Aorta (tissue), 5 donors: ENCODE measurements around the gene PTPN12. TPM values are rescaled to one million over a fixed set of nuclear protein-coding genes. Genes with fewer than 3 reads are reported as not detected.
A peak's percentile ranks its signal among the peaks of the same experiment; 100 is the strongest.
"Not testable (repeated sequence)": the region's sequence is repeated elsewhere in the genome, so short reads cannot be mapped to it uniquely, and the experiment has no call there.

ENCODE experiments used
- ATAC-seq: fragments of 200-7000 bp; cut with Tn5 transposase; one replicate; pipeline ENCODE4 v1.9.1; 2022; ENCODE audit warnings: moderate library complexity; ENCODE audit not compliant: low FRiP score
- DNase-seq, 2 donors: peaks; one replicate each; pipeline ENCODE4 v3.0.0-alpha.2; 2020
- H3K27ac ChIP-seq, 2 donors: one replicate each; pipeline ENCODE4 v1.5.1; 2013; ENCODE audit warnings: low read length in 2 of 2, mild to moderate bottlenecking in 2 of 2, moderate library complexity in 2 of 2, control low read depth in 1 of 2, inconsistent platforms in 1 of 2, low read depth in 1 of 2
- H3K27me3 ChIP-seq, 2 donors: one replicate each; pipeline ENCODE4 v1.6.1; 2013; ENCODE audit warnings: control low read depth in 1 of 2, low read length in 1 of 2, mild to moderate bottlenecking in 1 of 2, moderate library complexity in 1 of 2; ENCODE audit not compliant: insufficient read depth in 2 of 2, control insufficient read depth in 1 of 2
- H3K36me3 ChIP-seq, 2 donors: one replicate each; pipeline ENCODE4 v1.6.1; 2013; ENCODE audit warnings: control low read depth in 1 of 2, low read length in 1 of 2, mild to moderate bottlenecking in 1 of 2; ENCODE audit not compliant: insufficient read depth in 2 of 2, control insufficient read depth in 1 of 2
- H3K4me1 ChIP-seq, 2 donors: one replicate each; pipeline ENCODE4 v1.6.1; 2013; ENCODE audit warnings: low read length in 2 of 2, control low read depth in 1 of 2, mild to moderate bottlenecking in 1 of 2, moderate library complexity in 1 of 2; ENCODE audit not compliant: insufficient read depth in 2 of 2, control insufficient read depth in 1 of 2
- H3K4me3 ChIP-seq, 2 donors: one replicate each; pipeline ENCODE4 v1.5.1; 2013; ENCODE audit warnings: low read length in 2 of 2, control low read depth in 1 of 2, mild to moderate bottlenecking in 1 of 2
- H3K9me3 ChIP-seq: one replicate; pipeline ENCODE4 v1.6.1; 2013; ENCODE audit warnings: mild to moderate bottlenecking, low read length; ENCODE audit not compliant: control insufficient read depth
- WGBS, 2 donors: extraction: QIAGEN DNeasy Blood & Tissue Kit; methylation state at CpG; one replicate each; pipeline ENCODE4 v1.1.7; 2013; 5-methylcytosine and 5-hydroxymethylcytosine counted together
- intact Hi-C, 2 donors: fragments of 100-400 bp; cut with DNase I; formaldehyde crosslinking; loops; one replicate each; pipeline versions ENCODE4 v1.14.2 to v1.15.0; 2022
- polyA plus RNA-seq, 2 donors: library from polyadenylated mRNA; stranded (reverse); fragments of 200-250 nt; gene quantifications; one replicate each; pipeline ENCODE4 v1.2.3, GENCODE V29; 2013
- total RNA-seq, 2 donors: library from RNA; stranded (reverse); fragmentation: NEBNext Ultra II Directional; extraction: Animal tissue kit (Norgen Biotek cat#: 25700); gene quantifications; one replicate each; pipeline ENCODE4 v1.2.1, GENCODE V29; 2021
- donor health status: healthy with polysubstance abuse.
- donor health status: Bipolar disorder and iron deficiency.
- donor health status: DM: no; HTN: no; CAD: no.
- donor health status: DM: no; HTN: no; CAD: no.
- donor health status: DM: yes; HTN: yes; CAD: no.

Gene PTPN12
- total and polyA plus RNA-seq, 4 donors, result 54.0 to 128 (median 78.5) TPM

DNA sequence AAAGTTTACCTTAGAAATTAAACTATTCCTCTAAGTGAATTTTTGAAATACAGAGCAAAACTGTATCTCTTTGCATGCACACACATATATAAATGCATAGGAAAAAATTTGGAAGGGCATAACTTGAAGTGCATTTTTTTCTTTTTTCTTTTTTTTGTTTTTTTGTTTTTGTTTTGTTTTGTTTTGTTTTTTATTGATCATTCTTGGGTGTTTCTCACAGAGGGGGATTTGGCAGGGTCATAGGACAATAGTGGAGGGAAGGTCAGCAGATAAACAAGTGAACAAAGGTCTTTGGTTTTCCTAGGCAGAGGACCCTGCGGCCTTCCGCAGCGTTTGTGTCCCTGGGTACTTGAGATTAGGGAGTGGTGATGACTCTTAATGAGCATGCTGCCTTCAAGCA, 4.4 kb upstream of the PTPN12 start:
- intact Hi-C loops, H3K4me3 ChIP-seq, H3K27me3 ChIP-seq, H3K4me1 ChIP-seq, H3K36me3 ChIP-seq, ATAC-seq, H3K27ac ChIP-seq, DNase-seq, H3K9me3 ChIP-seq: not testable (repeated sequence)
- WGBS, 2 donors, result no CpG with 5 or more reads among the region's 3 CpGs

GRCh38 chr7:77534046-77534445, 3.0 kb upstream of the PTPN12 start:
- H3K9me3 ChIP-seq, H3K4me1 ChIP-seq, DNase-seq, ATAC-seq, H3K36me3 ChIP-seq, H3K4me3 ChIP-seq, H3K27ac ChIP-seq, H3K27me3 ChIP-seq, intact Hi-C loops: not testable (repeated sequence)
- 97 to 98% methylated on average over 10 to 28 of the region's 31 CpGs for WGBS, 2 donors

GRCh38 chr7:77536017-77536412, 1.1 kb upstream of the PTPN12 start:
- Histone ChIP-seq H3K27ac (peak overlapping the region in 1 of 2 donors; percentile 46), H3K9me3 (no peaks in the 10 kb centered on the region), H3K4me1 (no peaks in the 10 kb centered on the region), H3K27me3 (no peaks in the 10 kb centered on the region), H3K36me3 (no peaks in the 10 kb centered on the region), H3K4me3 (peak overlapping the region; percentile 56 to 59)
- intact Hi-C loops, result no loop called here
- no peak for DNase-seq
- 32 to 35% methylated on average over 9 of the region's 9 CpGs for WGBS, 2 donors
- no peak for ATAC-seq

DNA sequence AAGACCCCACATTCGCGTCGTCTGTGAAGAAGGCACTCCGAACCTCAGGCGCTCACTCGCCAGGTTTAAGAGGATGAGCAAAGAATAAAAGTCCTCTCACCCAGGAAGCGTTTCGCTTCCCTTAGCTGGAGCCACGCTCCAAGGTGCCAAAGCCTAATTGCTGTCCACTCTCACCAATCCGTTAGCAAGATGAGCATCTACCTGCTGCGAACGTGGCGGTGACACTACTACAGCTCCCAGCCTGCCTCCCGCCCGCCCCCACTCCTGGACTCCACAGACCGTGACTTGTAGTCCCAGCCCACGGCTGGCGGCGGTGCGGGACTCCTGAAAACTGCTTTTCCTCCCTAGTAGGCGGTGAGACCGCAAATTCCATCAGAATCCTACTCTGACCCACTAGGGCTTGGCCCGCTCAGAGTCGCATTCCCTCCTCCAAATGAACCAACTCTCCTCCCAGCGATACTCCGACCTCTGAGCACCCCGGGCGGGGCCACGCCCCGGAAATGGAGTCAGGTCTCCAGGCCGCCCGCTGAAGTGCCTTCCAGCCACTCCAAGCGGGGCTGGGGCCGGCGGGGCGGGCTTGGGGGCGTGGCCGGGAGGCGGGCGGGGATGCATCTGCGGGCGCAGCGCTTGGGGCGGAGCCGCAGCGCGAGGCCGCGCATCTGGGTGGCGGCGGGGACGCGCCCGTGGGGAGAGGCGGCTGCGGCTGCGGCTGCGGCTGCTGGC, 521 bp upstream of the PTPN12 start:
- Histone ChIP-seq H3K4me3 (peak overlapping the region; percentile 73 to 98), H3K36me3 (no peaks in the 10 kb centered on the region), H3K9me3 (no peaks in the 10 kb centered on the region), H3K27me3 (no peaks in the 10 kb centered on the region), H3K27ac (peak overlapping the region in 1 of 2 donors; percentile 46), H3K4me1 (no peaks in the 10 kb centered on the region)
- WGBS, 2 donors, result 0 to 1% methylated on average over 49 to 58 of the region's 58 CpGs
- intact Hi-C loops, result no loop called here
- peak; percentile 97 for ATAC-seq
- peak; percentile 99 to 100 for DNase-seq

- H3K4me3 ChIP-seq, result peak overlapping the region; percentile 73 to 98
- intact Hi-C loops, result no loop called here
- ATAC-seq (peak; percentile 19), DNase-seq (peak in 1 of 2 donors; percentile 65)
- H3K4me1 ChIP-seq, result peaks cover 0 to 2% of the 10 kb centered on the region in 2 donors
- no peaks in the 10 kb centered on the region for H3K9me3 ChIP-seq
- 0% methylated on average over 36 to 43 of the region's 43 CpGs for WGBS, 2 donors
- H3K36me3 ChIP-seq, result no peaks in the 10 kb centered on the region
- no peaks in the 10 kb centered on the region for H3K27me3 ChIP-seq
- H3K27ac ChIP-seq, result peak overlapping the region; percentile 47 to 81
Observed at GRCh38 chr7:77537778-77538280, 734 bp downstream of the PTPN12 start.

DNA sequence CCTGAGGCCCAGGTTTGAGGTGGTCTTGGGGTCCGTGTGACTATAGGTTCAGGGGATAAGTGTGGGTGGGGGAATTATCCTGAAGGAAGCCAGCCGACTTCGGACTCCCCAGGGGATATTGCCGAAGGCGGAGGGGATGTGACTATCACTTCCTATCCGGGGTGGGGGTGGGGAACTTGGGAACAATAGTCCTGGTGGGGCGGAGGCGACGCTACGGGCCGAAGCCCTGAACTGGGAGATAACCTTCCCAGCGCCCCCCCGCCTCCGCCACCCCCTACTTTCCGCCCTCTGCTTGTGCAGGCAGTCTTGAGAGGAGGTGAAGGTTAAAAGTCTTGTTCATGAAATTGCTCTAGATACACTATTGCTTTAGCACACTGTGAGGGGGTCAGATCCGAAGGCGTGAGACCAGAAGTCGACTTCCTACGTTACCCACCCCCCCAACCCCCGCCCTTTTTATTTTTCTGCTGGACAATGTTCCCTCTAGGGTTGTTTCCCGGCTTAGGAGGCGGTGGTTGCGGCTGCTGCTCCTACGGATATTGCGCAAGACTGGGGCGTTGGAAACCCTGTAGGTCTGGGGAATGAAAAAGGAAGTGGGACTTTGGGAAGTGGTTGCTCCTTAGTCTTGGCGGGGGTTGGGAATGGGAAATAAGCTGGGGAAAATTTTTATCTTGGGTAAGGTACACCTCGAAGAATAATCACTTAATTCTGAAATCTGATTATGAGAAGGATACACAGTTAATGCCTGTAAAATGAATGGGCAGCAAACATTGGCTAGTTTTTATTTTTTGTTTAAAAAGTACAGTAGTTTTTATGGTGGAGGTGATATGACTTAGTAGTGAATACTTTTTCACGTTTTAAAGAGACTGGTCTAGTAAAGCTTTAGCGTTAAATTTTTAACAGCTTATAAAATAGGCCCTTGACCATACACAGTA, 1.5 kb downstream of the PTPN12 start:
- peak overlapping the region; percentile 73 to 98 for H3K4me3 ChIP-seq
- peaks cover 0 to 2% of the 10 kb centered on the region in 2 donors for H3K4me1 ChIP-seq

DNA sequence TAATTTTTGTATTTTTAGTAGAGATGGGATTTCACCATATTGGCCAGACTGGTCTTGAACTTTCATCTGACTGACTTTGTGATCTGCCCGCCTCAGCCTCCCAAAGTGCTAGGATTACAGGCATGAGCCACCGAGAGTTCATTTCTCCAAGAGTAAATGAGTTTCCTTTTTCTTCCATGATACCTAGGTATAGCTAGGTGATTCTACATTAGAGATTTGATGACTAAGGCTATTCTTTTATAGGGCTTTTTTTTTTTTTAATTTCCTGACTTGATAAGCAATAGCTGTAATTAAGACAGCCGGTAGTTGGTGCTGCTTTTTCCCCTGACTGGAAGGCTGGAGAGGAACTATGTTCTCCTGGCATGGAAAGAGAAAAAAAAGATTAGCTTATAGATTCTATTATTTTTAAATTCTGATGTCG, 3.3 kb downstream of the PTPN12 start:
- no peaks in the 10 kb centered on the region for H3K27me3 ChIP-seq
- H3K4me3 ChIP-seq, result no peak overlapping the region
- H3K27ac ChIP-seq, result no peak overlapping the region
- no peak for DNase-seq
- H3K4me1 ChIP-seq, result peaks cover 2 to 5% of the 10 kb centered on the region in 2 donors
- 65 to 72% methylated on average over 4 of the region's 4 CpGs for WGBS, 2 donors
- H3K9me3 ChIP-seq, result no peaks in the 10 kb centered on the region
- ATAC-seq, result no peak
- H3K36me3 ChIP-seq, result no peaks in the 10 kb centered on the region
- intact Hi-C loops, result no loop called here

More for the DNA sequence above, 1.5 kb downstream of the PTPN12 start:
- Histone ChIP-seq H3K9me3 (no peaks in the 10 kb centered on the region), H3K27ac (peak overlapping the region; percentile 47 to 81), H3K36me3 (no peaks in the 10 kb centered on the region), H3K27me3 (no peaks in the 10 kb centered on the region)
- peak; percentile 90 to 92 for DNase-seq
- peak; percentile 78 for ATAC-seq
- WGBS, 2 donors, result 1% methylated on average over 30 of the region's 30 CpGs
- intact Hi-C loops, result no loop called here

DNA sequence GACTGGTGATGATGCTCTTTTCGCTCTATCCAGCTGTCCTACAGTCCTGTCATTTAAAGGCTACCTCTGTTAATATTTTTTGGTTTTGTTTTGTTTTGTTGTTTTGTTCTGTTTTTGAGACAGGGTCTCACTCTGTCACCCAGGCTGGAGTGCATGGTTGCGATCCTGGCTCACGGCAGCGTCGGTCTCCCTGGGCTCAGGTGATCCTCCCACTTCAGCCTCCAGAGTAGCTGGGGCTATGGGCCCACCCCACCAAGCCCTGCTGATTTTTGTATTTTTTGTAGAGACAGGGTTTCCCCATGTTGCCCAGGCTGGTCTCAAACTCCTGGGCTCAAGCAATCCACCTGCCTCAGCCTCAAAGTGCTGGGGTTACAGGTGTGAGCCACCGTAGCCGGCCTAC, 3.9 kb downstream of the PTPN12 start:
- ATAC-seq, result not testable (repeated sequence)

More for the DNA sequence above, 3.9 kb downstream of the PTPN12 start:
- H3K9me3 ChIP-seq, DNase-seq, H3K27me3 ChIP-seq, intact Hi-C loops, H3K4me3 ChIP-seq, H3K36me3 ChIP-seq, H3K4me1 ChIP-seq, H3K27ac ChIP-seq: not testable (repeated sequence)
- 96 to 97% methylated on average over 7 of the region's 7 CpGs for WGBS, 2 donors
